GM21737 (cell line): ENCODE results near the gene CPNE1.
A peak's percentile ranks its signal among the peaks of the same experiment; 100 is the strongest.
"Not testable (repeated sequence)": the region's sequence is repeated elsewhere in the genome, so short reads cannot be mapped to it uniquely, and the experiment has no call there.

Source experiments
- ATAC-seq: cut with Tn5 transposase; IDR thresholded peaks from one replicate; pipeline ENCODE4 v1.9.1; 2021; ENCODE audit warnings: mild to moderate bottlenecking, moderate library complexity; ENCODE audit not compliant: unreplicated experiment

CPNE1 gene

GRCh38 chr20:35664466-35665206 is at the start of gene CPNE1, which contains the start of gene RBM12:
Gene CPNE1, minus strand, starts transcription at chr20:35664900. Its CDS starts 31,977 bp downstream, at chr20:35632923.
Gene RBM12, minus strand, starts transcription at chr20:35664900. Its CDS starts 9,578 bp downstream, at chr20:35655322.
- ATAC-seq = peak; percentile 73

GRCh38 chr20:35714127-35714526 is 49.4 kb upstream of the CPNE1 start:
- no peak for ATAC-seq

GRCh38 chr20:35713120-35713519 is 48.4 kb upstream of the CPNE1 start:
- ATAC-seq = not testable (repeated sequence)

GRCh38 chr20:35711588-35712209 is 47.0 kb upstream of the CPNE1 start:
- no peak for ATAC-seq

GRCh38 chr20:35710884-35711587 is 46.3 kb upstream of the CPNE1 start:
- no peak for ATAC-seq

GRCh38 chr20:35710039-35710438 is 45.3 kb upstream of the CPNE1 start:
- ATAC-seq = no peak

GRCh38 chr20:35709259-35709658 is 44.6 kb upstream of the CPNE1 start:
- no peak for ATAC-seq

- no peak for ATAC-seq
Measured at GRCh38 chr20:35708502-35708901, 43.8 kb upstream of the CPNE1 start.

GRCh38 chr20:35706591-35707529 is 42.2 kb upstream of the CPNE1 start:
- ATAC-seq = not testable (repeated sequence)

- not testable (repeated sequence) for ATAC-seq
Measured at GRCh38 chr20:35705894-35706293, 41.2 kb upstream of the CPNE1 start.

- ATAC-seq = no peak
Measured at GRCh38 chr20:35704514-35705261, 40.0 kb upstream of the CPNE1 start.

- ATAC-seq = no peak
Measured at GRCh38 chr20:35702824-35703695, 38.4 kb upstream of the CPNE1 start.

- ATAC-seq = no peak
Measured at GRCh38 chr20:35702051-35702823, 37.5 kb upstream of the CPNE1 start.

GRCh38 chr20:35700625-35701148 is 36.0 kb upstream of the CPNE1 start:
- ATAC-seq = no peak

GRCh38 chr20:35699957-35700624 is 35.4 kb upstream of the CPNE1 start:
- no peak for ATAC-seq

GRCh38 chr20:35699127-35699956 is 34.6 kb upstream of the CPNE1 start, which contains the start of the genes NFS1 and ROMO1:
Gene NFS1, minus strand, starts transcription at chr20:35699352. Its CDS starts 64 bp downstream, at chr20:35699288.
Gene ROMO1, plus strand, starts transcription at chr20:35699405. Its CDS starts 228 bp downstream, at chr20:35699633.
- ATAC-seq = peak; percentile 65
